HG02678 (cell line): Measurements from ENCODE around the gene XPNPEP3.
"Not testable (repeated sequence)": the region's sequence is repeated elsewhere in the genome, so short reads cannot be mapped to it uniquely, and the experiment has no call there.

ENCODE experiments used
- ATAC-seq: cut with Tn5 transposase; IDR thresholded peaks from one replicate; pipeline ENCODE4 v1.9.1; 2021; ENCODE audit warnings: mild to moderate bottlenecking, moderate library complexity; ENCODE audit not compliant: unreplicated experiment

Gene XPNPEP3

DNA sequence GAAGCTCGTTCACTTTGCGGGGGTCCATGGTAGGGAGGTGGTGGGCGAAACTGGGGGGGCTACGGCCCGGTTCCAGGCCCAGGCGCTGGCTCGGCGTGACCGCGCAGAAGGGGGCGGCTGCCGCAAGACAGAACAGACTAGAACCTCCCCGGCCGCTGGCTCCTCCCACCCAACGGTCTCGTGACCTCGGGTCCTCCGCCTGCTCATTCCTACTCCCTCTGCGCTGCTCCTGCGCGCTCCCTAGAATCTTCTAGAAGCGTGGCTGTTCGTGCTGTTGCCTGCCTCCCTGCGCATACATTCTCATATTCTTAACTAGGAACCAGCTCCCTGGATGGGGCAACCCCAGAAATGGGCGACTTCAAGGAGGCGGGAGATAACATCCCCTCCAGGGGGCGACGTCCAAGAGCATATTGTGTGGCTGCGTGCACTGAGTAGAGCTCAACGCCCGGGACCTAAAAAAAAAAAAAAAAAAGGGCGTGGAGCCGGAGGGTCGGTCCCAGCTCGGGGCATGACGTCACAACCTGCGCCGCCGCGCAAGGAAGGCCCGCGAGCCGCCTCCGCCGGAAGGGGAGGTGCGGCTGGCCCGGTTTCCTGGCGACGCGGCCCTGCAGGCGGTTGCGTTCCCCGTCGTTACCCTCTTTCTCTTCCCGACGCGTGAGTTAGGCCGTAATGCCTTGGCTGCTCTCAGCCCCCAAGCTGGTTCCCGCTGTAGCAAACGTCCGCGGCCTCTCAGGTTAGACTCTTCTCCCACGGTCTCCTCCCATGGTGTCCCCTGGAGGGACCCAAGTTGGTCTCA, at the start of gene XPNPEP3, which contains the start of gene ST13:
Gene XPNPEP3, plus strand, starts transcription at position 636 of the 796 bp plus-strand sequence. Its CDS starts 34 bp downstream, at position 670.
Gene ST13, minus strand, starts transcription at position 127 of the 796 bp plus-strand sequence. Its CDS starts 99 bp downstream, at position 28.
- ATAC-seq: peak; percentile 92

DNA sequence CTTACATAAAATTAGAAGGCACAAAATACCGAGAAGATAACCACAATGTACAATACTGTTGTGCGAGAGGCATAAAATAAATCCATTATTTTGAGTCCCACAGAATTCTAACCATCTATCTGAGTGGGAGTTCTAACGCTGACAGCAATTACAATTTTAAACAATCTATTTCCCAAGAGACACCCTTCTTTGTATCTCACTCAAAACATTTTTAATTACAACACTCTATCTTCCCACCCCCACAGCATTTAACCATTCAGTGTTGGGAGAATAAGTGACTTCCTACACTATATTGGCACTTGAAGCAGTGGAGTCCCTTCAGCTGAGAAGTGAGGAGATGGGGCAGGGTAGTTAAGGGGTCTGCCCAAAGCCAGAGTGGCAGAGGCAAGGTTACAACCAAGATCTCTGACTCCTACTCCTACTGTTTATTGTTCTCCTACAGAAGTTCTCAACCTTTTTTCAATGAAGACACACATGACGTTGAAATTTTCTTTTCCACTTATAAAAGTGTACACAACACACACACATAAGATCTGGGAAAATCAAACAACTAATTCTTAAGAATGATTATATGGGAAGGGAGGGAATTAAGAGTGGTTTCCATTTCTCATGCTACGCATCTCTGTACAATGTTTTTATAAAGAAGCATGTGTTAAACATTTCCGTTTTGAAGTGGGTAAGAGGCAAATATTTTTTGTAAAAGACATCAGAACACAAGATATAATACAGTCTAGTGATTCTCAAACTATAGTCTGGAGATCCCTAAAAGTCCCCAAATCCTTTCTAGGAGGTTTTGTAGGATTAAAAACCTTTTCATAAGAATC, 48.7 kb upstream of the XPNPEP3 start:
- ATAC-seq: no peak

GRCh38 chr22:40813912-40814315, 43.0 kb upstream of the XPNPEP3 start:
- ATAC-seq: no peak

DNA sequence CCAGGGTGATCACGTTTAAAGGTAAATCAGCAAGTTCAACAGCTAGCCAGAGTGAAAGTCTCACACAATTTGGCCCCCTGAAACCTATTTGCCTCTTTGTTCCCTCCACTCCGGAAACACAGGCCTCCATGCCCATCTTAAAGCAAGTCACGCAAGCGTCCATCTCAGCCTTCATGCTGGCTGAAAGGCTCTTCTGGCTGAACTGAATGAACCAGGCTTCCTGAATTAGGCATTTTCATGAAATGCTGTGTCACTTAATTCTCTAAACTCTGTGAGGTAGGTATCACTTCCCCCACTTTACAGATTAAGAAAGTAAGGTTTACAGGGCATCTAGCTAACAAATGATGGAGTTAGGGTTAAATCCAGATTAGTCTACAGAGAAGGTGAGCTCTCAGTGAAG, 39.2 kb upstream of the XPNPEP3 start:
- ATAC-seq: no peak

- no peak for ATAC-seq
Observed at GRCh38 chr22:40818192-40818746, 38.7 kb upstream of the XPNPEP3 start.

GRCh38 chr22:40818747-40819598, 38.0 kb upstream of the XPNPEP3 start, which contains the start of gene SLC25A17:
SLC25A17 (minus strand) TSS chr22:40819346; CDS start chr22:40819248, 98 bp downstream.
- ATAC-seq: peak; percentile 84

DNA sequence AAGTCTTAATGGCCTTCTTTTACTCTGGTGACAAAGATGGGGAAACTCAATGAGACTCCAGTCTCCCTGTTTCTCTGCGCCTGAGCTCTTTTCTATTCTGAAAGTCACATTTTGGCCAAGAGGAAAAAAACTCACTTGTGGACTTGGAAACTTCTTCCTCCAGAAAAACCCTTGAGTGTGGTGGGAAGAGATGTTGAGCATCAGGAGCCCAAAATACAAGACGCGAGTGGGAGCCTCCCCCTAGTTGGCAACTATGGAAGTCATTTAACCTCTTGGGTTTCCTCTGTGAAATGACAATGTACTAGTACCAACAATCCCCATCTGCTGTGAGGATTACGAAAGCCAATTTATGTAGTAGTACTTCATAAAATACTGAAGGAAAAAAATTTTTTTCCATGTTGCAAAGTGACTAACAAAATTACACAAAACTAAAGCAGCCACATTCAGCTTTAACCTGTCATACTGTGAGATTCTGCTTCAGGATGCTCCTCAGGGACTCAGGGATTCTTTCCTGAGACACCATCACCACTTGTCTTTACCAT, 37.3 kb upstream of the XPNPEP3 start:
- no peak for ATAC-seq

GRCh38 chr22:40823426-40823825, 33.5 kb upstream of the XPNPEP3 start:
- ATAC-seq: no peak

- ATAC-seq: not testable (repeated sequence)
Observed at GRCh38 chr22:40826292-40826691, 30.7 kb upstream of the XPNPEP3 start.

GRCh38 chr22:40826984-40827741, 29.8 kb upstream of the XPNPEP3 start:
- no peak for ATAC-seq

- no peak for ATAC-seq
Observed at GRCh38 chr22:40829131-40829530, 27.8 kb upstream of the XPNPEP3 start.

DNA sequence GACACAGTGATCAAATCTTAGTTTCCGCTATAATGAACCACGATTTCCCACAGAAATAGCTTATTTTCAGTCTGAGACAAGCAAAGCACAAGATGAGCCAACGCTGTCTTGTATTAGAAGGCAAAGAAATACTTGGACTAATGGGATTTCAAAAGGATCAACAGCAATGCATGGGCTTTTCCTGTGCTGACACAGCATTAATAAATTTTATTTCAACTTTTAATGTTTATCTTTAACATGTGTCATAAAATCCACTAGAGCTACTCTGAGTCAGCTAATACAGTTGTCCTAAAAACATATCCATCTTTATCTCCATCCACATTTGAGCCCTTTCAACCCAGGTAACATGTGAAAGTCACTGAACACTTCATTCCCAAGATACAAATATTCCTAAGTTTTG, 22.3 kb upstream of the XPNPEP3 start:
- ATAC-seq: no peak

DNA sequence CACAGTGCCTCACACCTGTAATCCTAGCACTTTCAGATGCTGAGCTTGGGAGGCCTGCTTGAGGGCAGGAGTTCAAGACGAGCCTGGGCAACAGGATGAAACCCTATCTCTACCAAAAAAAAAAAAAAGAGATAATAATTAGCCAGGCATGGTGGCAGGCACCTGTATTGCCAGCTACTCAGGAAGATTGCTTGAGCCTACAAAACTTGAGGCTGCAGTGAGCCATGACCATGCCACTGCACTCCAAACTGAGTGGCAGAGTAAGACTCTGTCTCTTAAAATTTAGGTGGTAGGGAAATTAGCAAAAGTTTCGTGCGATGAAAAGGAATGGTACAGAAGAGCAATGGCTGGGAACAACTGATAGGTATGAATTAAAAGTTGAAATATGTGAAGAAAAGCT, 18.5 kb upstream of the XPNPEP3 start:
- ATAC-seq: no peak

GRCh38 chr22:40844951-40845350, 12.0 kb upstream of the XPNPEP3 start:
- ATAC-seq: no peak

DNA sequence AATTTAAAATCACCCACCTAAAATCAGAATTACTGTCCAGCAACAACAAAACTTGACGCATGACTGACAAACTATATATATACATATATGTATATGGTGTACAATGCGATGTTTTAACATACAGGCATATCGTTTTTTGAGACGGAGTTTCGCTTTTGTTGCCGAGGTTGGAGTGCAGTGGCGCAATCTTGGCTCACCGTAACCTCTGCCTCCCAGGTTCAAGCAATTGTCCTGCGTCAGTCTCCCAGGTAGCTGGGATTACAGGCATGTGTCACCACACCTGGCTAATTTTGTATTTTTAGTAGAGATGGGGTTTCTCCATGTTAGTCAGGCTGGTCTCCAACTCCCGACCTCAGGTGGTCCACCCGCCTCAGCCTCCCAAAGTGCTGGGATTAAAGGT, 11.1 kb upstream of the XPNPEP3 start:
- ATAC-seq: not testable (repeated sequence)

DNA sequence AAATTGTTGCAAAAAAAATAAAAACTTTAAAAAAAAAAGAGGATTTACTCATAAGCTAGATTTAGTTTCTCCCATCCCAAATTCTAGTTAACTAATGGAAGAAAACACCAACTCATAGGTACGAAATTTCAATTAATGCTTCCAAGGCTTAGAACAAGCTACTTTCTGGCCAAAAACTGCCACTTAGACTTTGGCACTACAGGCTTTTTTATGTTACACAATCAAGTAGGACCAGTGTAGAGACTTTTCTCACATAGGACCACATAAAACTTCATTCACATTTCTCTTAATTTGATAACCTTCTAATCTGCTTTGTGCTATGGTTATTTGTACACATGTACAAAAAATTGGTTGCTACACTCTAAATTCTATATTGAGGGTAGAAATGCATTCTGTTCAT, 3.6 kb upstream of the XPNPEP3 start:
- no peak for ATAC-seq

GRCh38 chr22:40853961-40854360, 3.0 kb upstream of the XPNPEP3 start:
- no peak for ATAC-seq

- no peak for ATAC-seq
Observed at GRCh38 chr22:40855071-40855978, 1.6 kb upstream of the XPNPEP3 start.
